ENCODE measurements around the gene MAP3K1.

Gene MAP3K1

GRCh38 chr5:56919942-56920662, 104.8 kb downstream of the MAP3K1 start:
- H3K4me3 ChIP-seq (ENCODE audit: insufficient read depth, low read depth, low read length): no peak overlapping the region
- H3K9me3 ChIP-seq (ENCODE audit: control insufficient read depth, low read length): no peaks in the 10 kb centered on the region
- no peaks in the 10 kb centered on the region for H3K27me3 ChIP-seq (ENCODE audit: control insufficient read depth, insufficient read depth, low read length, poor library complexity, severe bottlenecking)
- no CpG with 5 or more reads among the region's 1 CpG for WGBS, 2 experiments
- no peak overlapping the region for H3K27ac ChIP-seq (ENCODE audit: insufficient read depth, low read depth, low read length, poor library complexity, severe bottlenecking)
- H3K4me1 ChIP-seq (ENCODE audit: control insufficient read depth, insufficient read depth, low read length): no peaks in the 10 kb centered on the region
- peaks cover 18% of the 10 kb centered on the region for H3K36me3 ChIP-seq (ENCODE audit: control insufficient read depth, insufficient read depth, low read length)

- H3K36me3 ChIP-seq (ENCODE audit: control insufficient read depth, insufficient read depth, low read length): peaks cover 40% of the 10 kb centered on the region
- no peak overlapping the region for H3K4me3 ChIP-seq (ENCODE audit: insufficient read depth, low read depth, low read length)
- no peaks in the 10 kb centered on the region for H3K9me3 ChIP-seq (ENCODE audit: control insufficient read depth, low read length)
- H3K27ac ChIP-seq (ENCODE audit: insufficient read depth, low read depth, low read length, poor library complexity, severe bottlenecking): no peak overlapping the region
- 96 to 97% methylated on average over 6 of the region's 6 CpGs for WGBS, 2 experiments
- H3K27me3 ChIP-seq (ENCODE audit: control insufficient read depth, insufficient read depth, low read length, poor library complexity, severe bottlenecking): no peaks in the 10 kb centered on the region
- no peaks in the 10 kb centered on the region for H3K4me1 ChIP-seq (ENCODE audit: control insufficient read depth, insufficient read depth, low read length)
These were observed 107.6 kb downstream of the MAP3K1 start for GRCh38 chr5:56922922-56923321.

DNA sequence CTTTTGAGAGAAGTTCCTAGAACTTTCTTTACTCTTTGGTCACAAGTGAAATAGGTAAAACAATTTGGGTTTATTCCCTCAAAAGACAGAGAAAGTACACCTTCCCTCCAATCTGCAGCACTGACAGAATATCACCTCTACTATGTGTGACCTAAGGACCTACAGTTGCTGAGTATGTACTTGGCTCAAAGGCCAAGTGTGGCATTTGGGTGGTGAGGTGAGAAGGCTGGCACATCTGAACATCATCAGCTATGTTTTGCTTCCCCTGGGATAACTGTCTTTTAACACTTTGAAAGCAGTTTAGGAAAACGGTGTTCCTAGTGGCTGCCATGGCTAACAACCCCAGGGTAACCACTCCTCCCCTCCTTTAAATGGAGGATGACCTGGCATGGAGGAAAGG, 119.0 kb downstream of the MAP3K1 start:
- Histone ChIP-seq H3K36me3 (ENCODE audit: control insufficient read depth, insufficient read depth, low read length) (peaks cover 39% of the 10 kb centered on the region), H3K27ac (ENCODE audit: insufficient read depth, low read depth, low read length, poor library complexity, severe bottlenecking) (no peak overlapping the region), H3K4me1 (ENCODE audit: control insufficient read depth, insufficient read depth, low read length) (no peaks in the 10 kb centered on the region), H3K27me3 (ENCODE audit: control insufficient read depth, insufficient read depth, low read length, poor library complexity, severe bottlenecking) (no peaks in the 10 kb centered on the region), H3K9me3 (ENCODE audit: control insufficient read depth, low read length) (no peaks in the 10 kb centered on the region), H3K4me3 (ENCODE audit: insufficient read depth, low read depth, low read length) (no peak overlapping the region)
- 92 to 93% methylated on average over 1 of the region's 1 CpG for WGBS, 2 experiments

DNA sequence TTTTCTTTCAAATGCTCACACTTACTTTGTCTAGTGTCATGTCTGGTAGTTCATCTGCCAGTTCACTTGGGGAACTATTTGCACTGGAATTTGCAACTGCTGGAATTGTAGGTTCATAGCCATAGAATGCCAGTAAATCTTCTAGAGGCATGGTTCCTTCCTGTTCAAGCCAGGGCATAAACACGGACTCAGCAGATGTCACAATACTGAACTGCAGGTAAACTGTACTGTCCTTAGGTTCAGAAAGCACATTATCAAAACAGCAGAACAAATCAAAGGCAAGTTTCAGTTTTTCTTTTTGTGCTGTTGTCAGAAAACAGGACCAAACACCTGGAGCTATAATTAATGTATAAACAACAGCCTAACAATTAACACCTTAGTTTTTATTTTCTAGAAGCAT, 123.5 kb downstream of the MAP3K1 start:
- Histone ChIP-seq H3K4me3 (ENCODE audit: insufficient read depth, low read depth, low read length) (no peak overlapping the region), H3K4me1 (ENCODE audit: control insufficient read depth, insufficient read depth, low read length) (no peaks in the 10 kb centered on the region), H3K27me3 (ENCODE audit: control insufficient read depth, insufficient read depth, low read length, poor library complexity, severe bottlenecking) (no peaks in the 10 kb centered on the region), H3K36me3 (ENCODE audit: control insufficient read depth, insufficient read depth, low read length) (peaks cover 46% of the 10 kb centered on the region), H3K9me3 (ENCODE audit: control insufficient read depth, low read length) (no peaks in the 10 kb centered on the region), H3K27ac (ENCODE audit: insufficient read depth, low read depth, low read length, poor library complexity, severe bottlenecking) (no peak overlapping the region)
- WGBS, 2 experiments: 88 to 100% methylated on average over 1 of the region's 1 CpG

DNA sequence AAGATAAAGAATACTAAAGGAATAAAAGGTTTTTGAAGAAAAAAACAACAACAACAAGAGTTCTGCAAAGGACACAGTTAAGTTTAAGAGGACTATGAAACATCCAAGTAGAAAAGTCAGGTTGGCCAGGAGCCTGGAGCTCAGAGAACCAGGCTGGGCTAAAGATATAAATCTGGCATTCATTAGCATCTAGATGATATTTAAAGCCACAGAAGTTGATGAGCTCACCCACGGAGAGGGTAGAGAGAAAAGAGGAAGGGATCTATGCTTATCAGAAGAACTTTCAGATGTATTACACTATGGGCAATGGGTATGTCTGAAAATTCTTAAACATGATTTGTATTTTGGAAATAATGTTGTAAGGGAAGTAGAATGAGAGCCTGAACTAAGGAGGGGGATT, 126.6 kb downstream of the MAP3K1 start:
- WGBS, 2 experiments: 95% methylated on average over 1 of the region's 1 CpG
- Histone ChIP-seq H3K4me3 (ENCODE audit: insufficient read depth, low read depth, low read length) (no peak overlapping the region), H3K36me3 (ENCODE audit: control insufficient read depth, insufficient read depth, low read length) (peaks cover 39% of the 10 kb centered on the region), H3K9me3 (ENCODE audit: control insufficient read depth, low read length) (no peaks in the 10 kb centered on the region), H3K27me3 (ENCODE audit: control insufficient read depth, insufficient read depth, low read length, poor library complexity, severe bottlenecking) (no peaks in the 10 kb centered on the region), H3K27ac (ENCODE audit: insufficient read depth, low read depth, low read length, poor library complexity, severe bottlenecking) (no peak overlapping the region), H3K4me1 (ENCODE audit: control insufficient read depth, insufficient read depth, low read length) (no peaks in the 10 kb centered on the region)

Data from ectodermal cell (in vitro differentiated cells).